Measurements from ENCODE around the gene ZNF804A.

DNA sequence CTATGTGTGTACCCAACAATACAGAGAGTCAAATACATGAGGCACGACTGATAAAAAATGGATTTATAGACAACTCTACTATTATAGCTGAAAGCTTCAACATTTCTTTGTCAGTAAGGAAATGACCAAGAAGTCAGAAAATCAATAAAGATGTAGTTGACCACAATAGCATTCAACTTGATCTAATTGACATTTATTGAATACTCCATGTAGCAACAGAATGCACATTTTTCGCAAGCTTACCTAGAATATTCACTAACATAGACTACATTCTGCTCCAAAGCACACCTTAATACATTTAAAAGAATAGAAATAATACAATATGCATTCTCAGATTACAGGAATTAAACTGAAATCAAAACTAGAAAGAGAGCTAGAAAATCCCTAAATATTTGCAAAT is 49.2 kb upstream of the ZNF804A start:
- TF ChIP-seq, protein P1, sequence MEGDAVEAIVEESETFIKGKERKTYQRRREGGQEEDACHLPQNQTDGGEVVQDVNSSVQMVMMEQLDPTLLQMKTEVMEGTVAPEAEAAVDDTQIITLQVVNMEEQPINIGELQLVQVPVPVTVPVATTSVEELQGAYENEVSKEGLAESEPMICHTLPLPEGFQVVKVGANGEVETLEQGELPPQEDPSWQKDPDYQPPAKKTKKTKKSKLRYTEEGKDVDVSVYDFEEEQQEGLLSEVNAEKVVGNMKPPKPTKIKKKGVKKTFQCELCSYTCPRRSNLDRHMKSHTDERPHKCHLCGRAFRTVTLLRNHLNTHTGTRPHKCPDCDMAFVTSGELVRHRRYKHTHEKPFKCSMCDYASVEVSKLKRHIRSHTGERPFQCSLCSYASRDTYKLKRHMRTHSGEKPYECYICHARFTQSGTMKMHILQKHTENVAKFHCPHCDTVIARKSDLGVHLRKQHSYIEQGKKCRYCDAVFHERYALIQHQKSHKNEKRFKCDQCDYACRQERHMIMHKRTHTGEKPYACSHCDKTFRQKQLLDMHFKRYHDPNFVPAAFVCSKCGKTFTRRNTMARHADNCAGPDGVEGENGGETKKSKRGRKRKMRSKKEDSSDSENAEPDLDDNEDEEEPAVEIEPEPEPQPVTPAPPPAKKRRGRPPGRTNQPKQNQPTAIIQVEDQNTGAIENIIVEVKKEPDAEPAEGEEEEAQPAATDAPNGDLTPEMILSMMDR (IDR thresholded peaks at IDR 0.05; ENCODE audit: insufficient read depth, low read depth, low read length): no peak
- TF ChIP-seq EZH2 (IDR thresholded peaks at IDR 0.05; ENCODE audit: insufficient read depth, low read length): no peak

Data from astrocyte (in vitro differentiated cells and primary cell).